GM12878 (cell line): Measurements from ENCODE around the gene PATL2. TPM values are rescaled to one million over a fixed set of nuclear protein-coding genes. Genes with fewer than 3 reads are reported as not detected.

Experiments used
- ATAC-seq: fragments of 200-7000 bp; cut with Tn5 transposase; 3 replicates; pipeline ENCODE4 v1.9.1; 2020; ENCODE audit warnings: mild to moderate bottlenecking, moderate library complexity
- BruUV-seq: library from RNA; stranded (reverse); fragments of 400-500 nt; replicated peaks from 2 replicates; lab custom pipeline; 2021; lab: Mats Ljungman, UMichigan
- CTCF ChIA-PET: fragments of 300-600 bp; sonication (Branson Sonifier 250); formaldehyde crosslinking; extraction: SDS; loops from one replicate; lab custom pipeline; 2021; ENCODE audit warnings: inconsistent platforms; lab: Yijun Ruan, JAX
- POLR2A ChIA-PET: fragments of 350-600 bp; formaldehyde crosslinking; extraction: SDS; loops from one replicate; lab custom pipeline; 2021; ENCODE audit warnings: inconsistent platforms; lab: Charles Lee
- RAD21 ChIA-PET: fragments of 300-600 bp; sonication (Branson Sonifier 250); formaldehyde crosslinking; loops from one replicate; lab custom pipeline; 2023; ENCODE audit warnings: antibody characterized with exemption; ENCODE audit not compliant: unreplicated experiment; lab: Charles Lee
- SMC1A ChIA-PET: fragments of 300-600 bp; sonication (Branson Sonifier 250); formaldehyde crosslinking; loops from one replicate; lab custom pipeline; 2023; ENCODE audit not compliant: unreplicated experiment, uncharacterized antibody; lab: Charles Lee
- DNase-seq: peaks from one replicate; pipeline ENCODE4 v3.0.0-alpha.2; 2011; ENCODE audit warnings: low read depth, low spot score
- FAIRE-seq: peaks from 3 replicates; lab custom pipeline; 2011; peaks lifted over from hg19 to GRCh38; lab: Jason Lieb, UNC
- H2AFZ ChIP-seq: 2 replicates; pipeline ENCODE4 v1.6.0; 2011; ENCODE audit warnings: low read depth, low read length, control low read depth; ENCODE audit not compliant: control insufficient read depth
- H3K27ac ChIP-seq: 2 replicates; pipeline ENCODE4 v1.5.1; 2011; ENCODE audit warnings: control low read depth; ENCODE audit not compliant: control insufficient read depth, insufficient read depth
- H3K27me3 ChIP-seq, 2 experiments: replicated peaks in 1 of 2; 2 replicates each; pipeline versions ENCODE4 v1.6.0 to v1.6.1; 2011; ENCODE audit warnings: low read length in 1 of 2; ENCODE audit not compliant: control insufficient read depth in 2 of 2, insufficient read depth in 2 of 2
- H3K36me3 ChIP-seq, 2 experiments: 2 replicates each; pipeline ENCODE4 v1.5.1; 2011; ENCODE audit warnings: low read length in 1 of 2; ENCODE audit not compliant: control insufficient read depth in 2 of 2, insufficient read depth in 2 of 2
- H3K4me1 ChIP-seq: 2 replicates; pipeline ENCODE4 v1.6.1; 2011; ENCODE audit warnings: mild to moderate bottlenecking, low read length, moderate library complexity, mixed read lengths; ENCODE audit not compliant: control insufficient read depth, insufficient read depth
- H3K4me2 ChIP-seq: 2 replicates; pipeline ENCODE4 v1.6.0; 2011; ENCODE audit warnings: control low read depth; ENCODE audit not compliant: control insufficient read depth, insufficient read depth
- H3K4me3 ChIP-seq: fragments of 200-600 bp; sonication (generic); 2 replicates; pipeline ENCODE4 v1.5.1; 2016
- H3K79me2 ChIP-seq: 2 replicates; pipeline ENCODE4 v1.6.0; 2011; ENCODE audit warnings: low read length; ENCODE audit not compliant: control insufficient read depth, insufficient read depth
- H3K9ac ChIP-seq: 2 replicates; pipeline ENCODE4 v1.8.0; 2011; ENCODE audit warnings: low read length, control low read depth, mixed read lengths; ENCODE audit not compliant: control insufficient read depth, insufficient read depth
- H3K9me3 ChIP-seq: replicated peaks from 3 replicates; pipeline ENCODE4 v1.5.1; 2011; ENCODE audit warnings: mild to moderate bottlenecking, low read length; ENCODE audit not compliant: control insufficient read depth, insufficient read depth
- H4K20me1 ChIP-seq: 2 replicates; pipeline ENCODE4 v1.6.0; 2011; ENCODE audit not compliant: control insufficient read depth, insufficient read depth
- BRCA1 ChIP-seq: IDR thresholded peaks from 2 replicates; pipeline ENCODE4 v1.6.1; 2011; ENCODE audit warnings: low read depth, low read length, improper control_type of control experiment
- CBX5 ChIP-seq: sonication (generic); IDR thresholded peaks from 2 replicates; pipeline ENCODE4 v1.6.1; 2016; ENCODE audit warnings: low read depth, moderate library complexity, mild to moderate bottlenecking, inconsistent platforms
- E2F4 ChIP-seq: IDR thresholded peaks from 2 replicates; pipeline ENCODE4 v1.6.1; 2012; ENCODE audit warnings: low read depth, low read length, improper control_type of control experiment
- ELK1 ChIP-seq: IDR thresholded peaks from 2 replicates; pipeline ENCODE4 v1.6.1; 2012; ENCODE audit warnings: low read depth, low read length, improper control_type of control experiment
- NR2F1 ChIP-seq: fragments of 450-650 bp; conservative IDR thresholded peaks from 2 replicates; pipeline ENCODE4 v1.6.1; 2017; ENCODE audit warnings: mild to moderate bottlenecking
- RBBP5 ChIP-seq: fragments of 200-600 bp; sonication (generic); conservative IDR thresholded peaks from 2 replicates; pipeline ENCODE4 v1.6.1; 2016
- RFX5 ChIP-seq: IDR thresholded peaks from 2 replicates; pipeline ENCODE4 v1.6.1; 2011; ENCODE audit warnings: low read depth, low read length, improper control_type of control experiment
- SIN3A ChIP-seq: IDR thresholded peaks from 2 replicates; pipeline ENCODE4 v1.6.1; 2012; ENCODE audit warnings: low read depth, low read length, improper control_type of control experiment
- TBL1XR1 ChIP-seq: IDR thresholded peaks from 2 replicates; pipeline ENCODE4 v1.6.1; 2012; ENCODE audit warnings: low read depth, low read length, improper control_type of control experiment
- USF2 ChIP-seq: IDR thresholded peaks from 2 replicates; pipeline ENCODE4 v1.6.1; 2011; ENCODE audit warnings: low read depth, low read length, improper control_type of control experiment, borderline replicate concordance
- ZBTB4 ChIP-seq: fragments of 450-650 bp; formaldehyde crosslinking; IDR thresholded peaks from 2 replicates; pipeline ENCODE4 v1.4.0; 2022; ENCODE audit warnings: mild to moderate bottlenecking, moderate library complexity
- in situ Hi-C: fragments of 300-500 bp; cut with MboI; formaldehyde crosslinking; loops from 9 replicates; pipeline ENCODE4 v1.14.3; 2018; ENCODE audit warnings: mixed read lengths
- intact Hi-C: fragments of 100-400 bp; cut with micrococcal nuclease; formaldehyde crosslinking; loops from one replicate; pipeline ENCODE4 v1.14.2; 2022; ENCODE audit not compliant: unreplicated experiment
- polyA plus RNA-seq, 11 experiments: library from polyadenylated mRNA; depleted of rRNA in 4 of 11; unstranded in 6 of 11; stranded (reverse) in 5 of 11; fragments of >200 nt; fragmentation: Nextera tagmentation in 4 of 11; fragmentation: Illumina TruSeq in 1 of 11; extraction: Ambion mirVana in 4 of 11; extraction: Trizol in 1 of 11; gene quantifications; 1 replicate in 1 of 11; 2 replicates in 10 of 11; pipeline versions ENCODE4 v1.2.1 to v1.2.3, GENCODE V29; 2011 to 2016; ENCODE audit warnings: inconsistent platforms in 2 of 11, missing spikeins in 2 of 11, low read depth in 1 of 11
- total RNA-seq, 4 experiments: library from RNA; depleted of rRNA in 3 of 4; stranded (reverse); fragments of >200 nt in 3 of 4; fragmentation: Illumina TruSeq in 1 of 4; extraction: Trizol in 1 of 4; gene quantifications; 2 replicates each; pipeline versions ENCODE4 v1.2.1 to v1.2.3, GENCODE V29; 2013 to 2021

Gene PATL2
- total and polyA plus RNA-seq, 10 of the 15 experiments (the other 5 are each of a cell fraction or from before 2014, with no cell fraction given) = 4.2 to 16.2 (median 12.1) TPM

GRCh38 chr15:44662478-44663409, 48.4 kb downstream of the PATL2 start (continued):
- 0 out of 2 replicates have a peak, but pooled peaks have one; percentile 43 for TF ChIP-seq CBX5
- TF ChIP-seq SIN3A = peak; percentile 14

- intact Hi-C loops = loop anchor here (5.0 kb wide), 1 partner anchor 64 kb away; no protein-coding TSS in a partner anchor
- no TSS peak for BruUV-seq
- TF ChIP-seq USF2 (no peak), BRCA1 (no peak), E2F4 (no peak), NR2F1 (no peak), RBBP5 (no peak), ELK1 (no peak), RFX5 (no peak), TBL1XR1 (no peak), ZBTB4 (CRISPR knock-in tag) (no peak)
Observed at GRCh38 chr15:44661576-44661975, 49.5 kb downstream of the PATL2 start.

More at GRCh38 chr15:44661576-44661975, 49.5 kb downstream of the PATL2 start:
- SMC1A ChIA-PET = interaction anchor here (0.8 to 12.4 kb wide), 9 partner anchors 13 to 119 kb away, joined by 3 to 383 read pairs (median 17); partner anchors contain the start of genes B2M, PATL2 and TRIM69
- Histone ChIP-seq H3K27me3 (no peaks in the 10 kb centered on the region), H3K4me2 (peak overlapping the region; percentile 72), H4K20me1 (no peaks in the 10 kb centered on the region), H3K9me3 (no peaks in the 10 kb centered on the region), H2AFZ (no peak overlapping the region), H3K9ac (peak overlapping the region; percentile 98; the same call in 1 of the 2 replicates), H3K79me2 (peaks cover 61% of the 10 kb centered on the region), H3K4me3 (peak overlapping the region; percentile 89), H3K4me1 (peaks cover 26% of the 10 kb centered on the region), H3K36me3 (0 out of 4 replicates have a peak, but pooled peaks cover 0 to 2% of the 10 kb centered on the region in 2 experiments), H3K27ac (peak overlapping the region; percentile 98; the same call in 1 of the 2 replicates)
- in situ Hi-C loops = no loop called here
- no peak for DNase-seq
- CTCF ChIA-PET = interaction anchor here (0.8 to 10.2 kb wide), 7 partner anchors 53 to 115 kb away, joined by 3 to 454 read pairs (median 19); partner anchors contain the start of genes B2M, PATL2 and TRIM69
- no peak for FAIRE-seq
- POLR2A ChIA-PET = interaction anchor here (1.0 to 11.4 kb wide), 5 partner anchors 54 to 125 kb away, joined by 3 to 255 read pairs (median 186); partner anchors contain the start of genes B2M, EIF3J, PATL2 and TRIM69
- ATAC-seq = no peak
- RAD21 ChIA-PET = interaction anchor here (1.2 to 18.1 kb wide), 5 partner anchors 49 to 83 kb away, joined by 4 to 680 read pairs (median 24); partner anchors contain the start of genes B2M, PATL2 and TRIM69
